ENCODE measurements around the gene FOXP1. TPM values are rescaled to one million over a fixed set of nuclear protein-coding genes. Genes with fewer than 3 reads are reported as not detected.

FOXP1 gene
- total and polyA plus RNA-seq, 2 of the 13 experiments (the other 11 are each of a cell fraction or from before 2014, with no cell fraction given): 40.4 to 59.0 TPM

DNA sequence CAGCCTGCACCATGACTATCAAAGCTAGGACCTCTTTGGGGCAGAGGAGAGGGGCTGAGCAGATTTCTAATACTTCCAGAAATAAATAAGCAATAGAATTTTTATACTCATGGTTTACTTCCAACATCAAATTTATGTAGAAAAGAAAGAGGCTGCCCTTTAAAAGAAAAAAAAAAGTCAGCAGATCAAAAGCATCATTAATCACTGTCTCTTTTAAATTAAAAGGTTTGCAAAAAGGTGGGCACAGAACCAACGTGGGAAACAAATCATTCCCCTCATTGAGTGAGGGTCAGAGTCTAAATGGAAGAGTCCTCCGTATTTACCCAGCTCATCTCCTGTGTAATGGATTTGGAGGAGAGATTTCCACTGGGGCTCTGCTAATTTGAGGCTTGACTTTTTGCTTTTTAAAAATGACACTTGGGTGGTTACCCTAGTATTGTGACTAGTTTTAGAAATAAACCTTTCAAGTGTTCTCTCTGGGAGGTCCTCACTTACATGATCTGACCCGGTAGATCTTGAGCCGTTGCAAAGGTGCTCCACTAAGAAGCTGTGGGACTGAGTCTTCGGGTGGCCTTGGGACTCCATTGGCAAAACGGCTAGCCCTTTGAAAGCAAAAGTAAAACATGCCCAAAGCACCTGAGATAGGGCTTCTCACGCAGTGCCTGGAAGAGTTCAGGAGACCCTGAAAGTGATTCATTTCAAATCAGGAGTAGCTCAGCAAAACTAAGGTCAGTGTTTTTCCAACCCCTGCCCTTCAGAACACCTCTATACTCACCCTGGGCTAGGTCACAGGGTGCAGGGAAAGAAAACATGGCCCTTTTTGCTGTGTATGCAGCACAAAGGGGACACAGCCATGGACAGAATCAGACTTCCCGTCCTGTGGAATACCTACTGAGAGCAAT is 320.9 kb downstream of the FOXP1 start (continued):
- no peak for TF ChIP-seq IKZF1 (IDR thresholded peaks at IDR 0.05)
- TF ChIP-seq THAP11 (CRISPR knock-in tag; IDR thresholded peaks at IDR 0.05): no peak
- peak; percentile 21; the same call in 1 of the 2 replicates for TF ChIP-seq HNF4A (CRISPR knock-in tag; IDR thresholded peaks at IDR 0.05)
- no peak for TF ChIP-seq TCF7 (IDR thresholded peaks at IDR 0.05; ENCODE audit: low read depth)
- TF ChIP-seq, protein P1, sequence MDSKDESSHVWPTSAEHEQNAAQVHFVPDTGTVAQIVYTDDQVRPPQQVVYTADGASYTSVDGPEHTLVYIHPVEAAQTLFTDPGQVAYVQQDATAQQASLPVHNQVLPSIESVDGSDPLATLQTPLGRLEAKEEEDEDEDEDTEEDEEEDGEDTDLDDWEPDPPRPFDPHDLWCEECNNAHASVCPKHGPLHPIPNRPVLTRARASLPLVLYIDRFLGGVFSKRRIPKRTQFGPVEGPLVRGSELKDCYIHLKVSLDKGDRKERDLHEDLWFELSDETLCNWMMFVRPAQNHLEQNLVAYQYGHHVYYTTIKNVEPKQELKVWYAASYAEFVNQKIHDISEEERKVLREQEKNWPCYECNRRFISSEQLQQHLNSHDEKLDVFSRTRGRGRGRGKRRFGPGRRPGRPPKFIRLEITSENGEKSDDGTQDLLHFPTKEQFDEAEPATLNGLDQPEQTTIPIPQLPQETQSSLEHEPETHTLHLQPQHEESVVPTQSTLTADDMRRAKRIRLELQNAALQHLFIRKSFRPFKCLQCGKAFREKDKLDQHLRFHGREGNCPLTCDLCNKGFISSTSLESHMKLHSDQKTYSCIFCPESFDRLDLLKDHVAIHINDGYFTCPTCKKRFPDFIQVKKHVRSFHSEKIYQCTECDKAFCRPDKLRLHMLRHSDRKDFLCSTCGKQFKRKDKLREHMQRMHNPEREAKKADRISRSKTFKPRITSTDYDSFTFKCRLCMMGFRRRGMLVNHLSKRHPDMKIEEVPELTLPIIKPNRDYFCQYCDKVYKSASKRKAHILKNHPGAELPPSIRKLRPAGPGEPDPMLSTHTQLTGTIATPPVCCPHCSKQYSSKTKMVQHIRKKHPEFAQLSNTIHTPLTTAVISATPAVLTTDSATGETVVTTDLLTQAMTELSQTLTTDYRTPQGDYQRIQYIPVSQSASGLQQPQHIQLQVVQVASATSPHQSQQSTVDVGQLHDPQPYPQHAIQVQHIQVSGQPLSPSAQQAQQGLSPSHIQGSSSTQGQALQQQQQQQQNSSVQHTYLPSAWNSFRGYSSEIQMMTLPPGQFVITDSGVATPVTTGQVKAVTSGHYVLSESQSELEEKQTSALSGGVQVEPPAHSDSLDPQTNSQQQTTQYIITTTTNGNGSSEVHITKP (CRISPR knock-in tag; IDR thresholded peaks at IDR 0.05; ENCODE audit: low read depth): no peak
- no peak for TF ChIP-seq ISL2 (CRISPR knock-in tag; IDR thresholded peaks at IDR 0.05)
- TF ChIP-seq MED1 (CRISPR knock-in tag; IDR thresholded peaks at IDR 0.05): 0 out of 2 replicates have a peak, but pooled peaks have one; percentile 13
- no peak for TF ChIP-seq MAF1 (CRISPR knock-in tag; IDR thresholded peaks at IDR 0.05; ENCODE audit: borderline replicate concordance)
- TF ChIP-seq ZNF556 (CRISPR knock-in tag; IDR thresholded peaks at IDR 0.05; ENCODE audit: borderline replicate concordance): no peak
- 0 out of 2 replicates have a peak, but pooled peaks have one; percentile 16 for TF ChIP-seq FOXA3 (CRISPR knock-in tag; IDR thresholded peaks at IDR 0.05)
- TF ChIP-seq ZSCAN25 (CRISPR knock-in tag; IDR thresholded peaks at IDR 0.05): no peak
- TF ChIP-seq SP2 (CRISPR knock-in tag; IDR thresholded peaks at IDR 0.05): no peak
- TF ChIP-seq, protein P2, sequence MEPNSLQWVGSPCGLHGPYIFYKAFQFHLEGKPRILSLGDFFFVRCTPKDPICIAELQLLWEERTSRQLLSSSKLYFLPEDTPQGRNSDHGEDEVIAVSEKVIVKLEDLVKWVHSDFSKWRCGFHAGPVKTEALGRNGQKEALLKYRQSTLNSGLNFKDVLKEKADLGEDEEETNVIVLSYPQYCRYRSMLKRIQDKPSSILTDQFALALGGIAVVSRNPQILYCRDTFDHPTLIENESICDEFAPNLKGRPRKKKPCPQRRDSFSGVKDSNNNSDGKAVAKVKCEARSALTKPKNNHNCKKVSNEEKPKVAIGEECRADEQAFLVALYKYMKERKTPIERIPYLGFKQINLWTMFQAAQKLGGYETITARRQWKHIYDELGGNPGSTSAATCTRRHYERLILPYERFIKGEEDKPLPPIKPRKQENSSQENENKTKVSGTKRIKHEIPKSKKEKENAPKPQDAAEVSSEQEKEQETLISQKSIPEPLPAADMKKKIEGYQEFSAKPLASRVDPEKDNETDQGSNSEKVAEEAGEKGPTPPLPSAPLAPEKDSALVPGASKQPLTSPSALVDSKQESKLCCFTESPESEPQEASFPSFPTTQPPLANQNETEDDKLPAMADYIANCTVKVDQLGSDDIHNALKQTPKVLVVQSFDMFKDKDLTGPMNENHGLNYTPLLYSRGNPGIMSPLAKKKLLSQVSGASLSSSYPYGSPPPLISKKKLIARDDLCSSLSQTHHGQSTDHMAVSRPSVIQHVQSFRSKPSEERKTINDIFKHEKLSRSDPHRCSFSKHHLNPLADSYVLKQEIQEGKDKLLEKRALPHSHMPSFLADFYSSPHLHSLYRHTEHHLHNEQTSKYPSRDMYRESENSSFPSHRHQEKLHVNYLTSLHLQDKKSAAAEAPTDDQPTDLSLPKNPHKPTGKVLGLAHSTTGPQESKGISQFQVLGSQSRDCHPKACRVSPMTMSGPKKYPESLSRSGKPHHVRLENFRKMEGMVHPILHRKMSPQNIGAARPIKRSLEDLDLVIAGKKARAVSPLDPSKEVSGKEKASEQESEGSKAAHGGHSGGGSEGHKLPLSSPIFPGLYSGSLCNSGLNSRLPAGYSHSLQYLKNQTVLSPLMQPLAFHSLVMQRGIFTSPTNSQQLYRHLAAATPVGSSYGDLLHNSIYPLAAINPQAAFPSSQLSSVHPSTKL (CRISPR knock-in tag; IDR thresholded peaks at IDR 0.05): 0 out of 2 replicates have a peak, but pooled peaks have one; percentile 13
- TF ChIP-seq, protein P3, sequence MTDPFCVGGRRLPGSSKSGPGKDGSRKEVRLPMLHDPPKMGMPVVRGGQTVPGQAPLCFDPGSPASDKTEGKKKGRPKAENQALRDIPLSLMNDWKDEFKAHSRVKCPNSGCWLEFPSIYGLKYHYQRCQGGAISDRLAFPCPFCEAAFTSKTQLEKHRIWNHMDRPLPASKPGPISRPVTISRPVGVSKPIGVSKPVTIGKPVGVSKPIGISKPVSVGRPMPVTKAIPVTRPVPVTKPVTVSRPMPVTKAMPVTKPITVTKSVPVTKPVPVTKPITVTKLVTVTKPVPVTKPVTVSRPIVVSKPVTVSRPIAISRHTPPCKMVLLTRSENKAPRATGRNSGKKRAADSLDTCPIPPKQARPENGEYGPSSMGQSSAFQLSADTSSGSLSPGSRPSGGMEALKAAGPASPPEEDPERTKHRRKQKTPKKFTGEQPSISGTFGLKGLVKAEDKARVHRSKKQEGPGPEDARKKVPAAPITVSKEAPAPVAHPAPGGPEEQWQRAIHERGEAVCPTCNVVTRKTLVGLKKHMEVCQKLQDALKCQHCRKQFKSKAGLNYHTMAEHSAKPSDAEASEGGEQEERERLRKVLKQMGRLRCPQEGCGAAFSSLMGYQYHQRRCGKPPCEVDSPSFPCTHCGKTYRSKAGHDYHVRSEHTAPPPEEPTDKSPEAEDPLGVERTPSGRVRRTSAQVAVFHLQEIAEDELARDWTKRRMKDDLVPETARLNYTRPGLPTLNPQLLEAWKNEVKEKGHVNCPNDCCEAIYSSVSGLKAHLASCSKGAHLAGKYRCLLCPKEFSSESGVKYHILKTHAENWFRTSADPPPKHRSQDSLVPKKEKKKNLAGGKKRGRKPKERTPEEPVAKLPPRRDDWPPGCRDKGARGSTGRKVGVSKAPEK (CRISPR knock-in tag; IDR thresholded peaks at IDR 0.05; ENCODE audit: borderline replicate concordance): no peak
